SH-SY5Y (cell line): ENCODE measurements around the gene RAD23B.

Source experiments
- GATA2 ChIP-seq: IDR thresholded peaks from 2 replicates; pipeline ENCODE4 v1.6.1; 2011; ENCODE audit warnings: mild to moderate bottlenecking, low read depth, low read length
- GATA3 ChIP-seq: IDR thresholded peaks from 2 replicates; pipeline ENCODE4 v1.6.1; 2011; ENCODE audit warnings: low read depth, mild to moderate bottlenecking, low read length, moderate library complexity

DNA sequence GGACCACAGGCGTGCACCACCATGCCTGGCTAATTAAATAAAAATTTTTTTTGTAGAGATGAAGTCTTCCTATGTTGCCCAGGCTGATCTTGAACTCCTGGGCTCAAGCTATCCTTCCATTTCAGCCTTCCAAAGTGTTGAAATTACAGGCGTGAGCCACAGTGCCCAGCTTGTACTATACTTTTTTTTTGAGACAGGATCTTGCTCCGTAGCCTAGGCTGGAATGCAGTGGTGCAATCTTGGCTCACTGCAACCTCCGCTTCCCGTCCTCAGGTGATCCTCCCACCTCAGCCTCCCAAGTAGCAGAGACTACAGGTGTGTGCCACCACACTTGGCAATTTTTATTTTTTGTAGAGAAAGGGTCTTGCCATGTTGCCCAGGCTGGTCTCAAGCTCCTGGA lies 5.3 kb upstream of the RAD23B start:
- TF ChIP-seq GATA2, result no peak
- no peak for TF ChIP-seq GATA3
